GM21390 (cell line): Measurements from ENCODE around the gene SPEG.
"Not testable (repeated sequence)": the region's sequence is repeated elsewhere in the genome, so short reads cannot be mapped to it uniquely, and the experiment has no call there.

Source experiments
- ATAC-seq: cut with Tn5 transposase; IDR thresholded peaks from one replicate; pipeline ENCODE4 v1.9.1; 2021; ENCODE audit not compliant: unreplicated experiment

SPEG gene

GRCh38 chr2:219404291-219404910 is 30.2 kb upstream of the SPEG start:
- no peak for ATAC-seq

- ATAC-seq: no peak
These were observed 29.7 kb upstream of the SPEG start for GRCh38 chr2:219404954-219405353.

GRCh38 chr2:219405451-219405850 is 29.2 kb upstream of the SPEG start:
- no peak for ATAC-seq

- no peak for ATAC-seq
These were observed 28.4 kb upstream of the SPEG start for GRCh38 chr2:219405958-219406860.

GRCh38 chr2:219406861-219407230 is 27.8 kb upstream of the SPEG start:
- no peak for ATAC-seq

GRCh38 chr2:219407343-219407742 is 27.3 kb upstream of the SPEG start:
- ATAC-seq: not testable (repeated sequence)

GRCh38 chr2:219408204-219408603 is 26.4 kb upstream of the SPEG start:
- no peak for ATAC-seq

GRCh38 chr2:219408631-219409030 is 26.0 kb upstream of the SPEG start:
- no peak for ATAC-seq

GRCh38 chr2:219409619-219410018 is 25.0 kb upstream of the SPEG start:
- ATAC-seq: no peak

- ATAC-seq: no peak
These were observed 24.3 kb upstream of the SPEG start for GRCh38 chr2:219410390-219410789.

- ATAC-seq: no peak
These were observed 19.8 kb upstream of the SPEG start for GRCh38 chr2:219414857-219415256.

- no peak for ATAC-seq
These were observed 18.9 kb upstream of the SPEG start for GRCh38 chr2:219415580-219416234.

- ATAC-seq: no peak
These were observed 18.4 kb upstream of the SPEG start for GRCh38 chr2:219416235-219416602.

GRCh38 chr2:219416938-219417337 is 17.7 kb upstream of the SPEG start:
- ATAC-seq: no peak

- no peak for ATAC-seq
These were observed 17.3 kb upstream of the SPEG start for GRCh38 chr2:219417374-219417773.

GRCh38 chr2:219418155-219419011 is 16.3 kb upstream of the SPEG start, which contains the start of gene DES:
Gene DES, plus strand, starts transcription at chr2:219418377. Its CDS starts 86 bp downstream, at chr2:219418463.
- ATAC-seq: no peak

GRCh38 chr2:219419012-219419324 is 15.7 kb upstream of the SPEG start:
- no peak for ATAC-seq

- ATAC-seq: no peak
These were observed 15.1 kb upstream of the SPEG start for GRCh38 chr2:219419331-219420197.

GRCh38 chr2:219420687-219421086 is 14.0 kb upstream of the SPEG start:
- no peak for ATAC-seq

GRCh38 chr2:219421323-219421722 is 13.3 kb upstream of the SPEG start:
- no peak for ATAC-seq
